IPS-15b (cell line): ENCODE results near the gene SCRT2.
"Not testable (repeated sequence)": the region's sequence is repeated elsewhere in the genome, so short reads cannot be mapped to it uniquely, and the experiment has no call there.

Experiments
- H3K27me3 ChIP-seq: one replicate; pipeline ENCODE4 v1.6.1; 2013; ENCODE audit warnings: low read length; ENCODE audit not compliant: control insufficient read depth, insufficient read depth
- H3K36me3 ChIP-seq: one replicate; pipeline ENCODE4 v1.6.1; 2013; ENCODE audit warnings: low read length; ENCODE audit not compliant: control insufficient read depth, insufficient read depth
- H3K4me1 ChIP-seq: one replicate; pipeline ENCODE4 v1.6.1; 2013; ENCODE audit warnings: mild to moderate bottlenecking, low read length; ENCODE audit not compliant: control insufficient read depth, insufficient read depth
- H3K4me3 ChIP-seq: one replicate; pipeline ENCODE4 v1.5.1; 2013; ENCODE audit warnings: low read depth, low read length
- H3K9ac ChIP-seq: one replicate; pipeline ENCODE4 v1.6.1; 2013; ENCODE audit warnings: low read depth, mild to moderate bottlenecking, low read length
- H3K9me3 ChIP-seq: one replicate; pipeline ENCODE4 v1.6.1; 2013; ENCODE audit warnings: mild to moderate bottlenecking, low read length; ENCODE audit not compliant: control insufficient read depth, insufficient read depth

SCRT2 gene

DNA sequence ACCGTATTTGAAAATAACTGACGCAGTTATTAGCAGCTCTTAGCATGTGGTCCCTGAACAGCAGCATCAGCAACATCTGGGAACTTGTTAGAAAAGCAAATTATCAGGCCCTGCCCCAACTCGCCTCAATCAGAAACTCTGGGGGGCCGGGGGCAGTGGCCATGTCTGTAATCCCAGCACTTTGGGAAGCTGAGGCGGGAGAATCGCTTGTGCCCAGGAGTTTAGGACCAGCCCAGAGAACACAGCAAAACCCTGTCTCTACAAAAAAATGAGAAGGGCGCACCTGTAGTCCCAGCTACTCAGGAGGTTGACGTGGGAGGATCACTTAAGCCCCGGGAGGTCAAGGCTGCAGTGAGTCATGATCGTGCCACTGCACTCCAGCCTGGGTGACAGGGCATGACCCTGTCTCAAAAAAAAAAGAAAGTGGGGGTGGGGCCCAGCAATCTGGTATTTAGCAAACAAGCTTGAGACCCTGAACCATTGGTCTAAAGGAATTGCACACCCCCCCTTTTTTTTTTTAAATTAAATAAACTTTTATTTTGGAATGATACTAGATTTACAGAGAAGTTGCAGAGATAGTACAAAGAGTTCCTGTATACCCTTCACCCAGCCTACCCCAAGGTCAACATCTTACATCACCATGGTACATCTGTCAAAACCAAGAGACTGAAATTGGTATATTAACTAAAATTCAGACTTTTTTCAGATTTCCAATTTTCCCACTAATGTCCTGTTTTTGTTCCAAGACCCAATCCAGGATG lies 29.3 kb downstream of the SCRT2 start:
- Histone ChIP-seq H3K9ac (no peak overlapping the region), H3K4me1 (peaks cover 6% of the 10 kb centered on the region), H3K27me3 (no peaks in the 10 kb centered on the region), H3K4me3 (no peak overlapping the region), H3K9me3 (no peaks in the 10 kb centered on the region), H3K36me3 (peaks cover 21% of the 10 kb centered on the region)

DNA sequence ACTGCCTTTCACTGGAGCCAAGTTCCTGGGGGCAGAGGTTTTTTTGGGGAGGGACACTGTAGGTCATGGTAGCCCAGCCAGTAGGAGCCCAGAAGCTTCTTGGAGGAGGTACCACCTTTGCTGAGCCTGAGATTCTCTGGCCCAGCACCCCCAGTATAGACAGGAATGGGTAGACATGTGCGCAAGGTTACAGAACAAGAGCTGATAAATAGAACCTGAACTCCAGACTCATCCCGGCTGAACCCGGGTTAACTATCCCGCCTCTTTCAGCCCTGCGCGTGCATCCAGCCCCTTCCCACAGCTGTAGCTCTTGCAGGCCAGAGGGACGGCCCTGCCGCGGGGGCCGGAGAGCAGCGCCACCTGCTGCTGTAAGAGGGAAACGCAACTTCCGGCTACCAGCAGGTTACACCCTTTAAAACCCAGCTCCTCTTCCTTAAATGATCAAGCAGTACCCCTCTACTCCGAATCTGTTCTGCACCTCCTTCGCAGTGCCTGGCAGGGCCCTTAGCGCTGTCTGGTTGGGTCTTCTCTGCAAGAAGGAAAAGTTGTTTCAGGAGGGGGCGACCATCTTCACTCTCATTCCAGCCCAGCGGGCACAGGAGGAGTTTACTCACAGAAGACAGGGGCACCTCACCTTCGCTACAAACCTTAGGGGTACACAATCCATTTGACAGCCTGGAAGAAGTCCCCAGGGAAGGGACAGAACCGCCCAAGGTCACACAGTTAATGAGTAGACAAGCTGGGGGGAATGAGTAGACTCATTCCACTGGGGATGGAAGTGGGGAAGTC lies 30.1 kb downstream of the SCRT2 start:
- Histone ChIP-seq H3K4me3 (no peak overlapping the region), H3K36me3 (peaks cover 19% of the 10 kb centered on the region), H3K9me3 (no peaks in the 10 kb centered on the region), H3K4me1 (peaks cover 6% of the 10 kb centered on the region), H3K9ac (no peak overlapping the region), H3K27me3 (no peaks in the 10 kb centered on the region)

DNA sequence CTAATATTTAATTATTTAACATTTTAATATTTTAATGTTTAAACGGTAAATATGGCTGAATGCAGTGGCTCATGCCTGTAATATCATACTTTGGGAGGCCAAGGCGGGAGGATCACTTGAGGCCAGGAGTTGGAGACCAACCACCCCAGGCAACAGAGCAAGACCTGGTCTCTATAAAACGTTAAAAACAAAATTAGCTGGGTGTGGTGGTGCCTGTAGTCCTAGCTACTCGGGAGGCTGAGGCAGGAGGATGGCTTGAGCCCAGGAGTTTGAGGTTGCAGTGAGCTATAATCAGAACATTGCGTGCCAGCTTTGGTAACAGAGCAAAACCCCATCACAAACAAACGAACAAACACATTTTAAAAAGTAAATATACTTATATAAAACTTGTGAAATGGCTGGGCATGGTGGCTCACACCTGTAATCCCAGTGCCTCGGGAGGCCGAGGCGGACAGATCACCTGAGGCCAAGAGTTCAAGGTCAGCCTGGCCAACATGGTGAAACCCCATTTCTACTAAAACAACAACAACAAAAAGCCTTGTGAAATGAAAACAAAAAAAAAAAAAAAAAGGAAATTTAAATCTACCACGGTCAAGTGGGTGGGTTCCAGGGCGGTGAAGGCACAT lies 30.8 kb downstream of the SCRT2 start:
- Histone ChIP-seq H3K36me3 (peaks cover 13% of the 10 kb centered on the region), H3K9ac (no peak overlapping the region), H3K4me1 (peaks cover 6% of the 10 kb centered on the region), H3K9me3 (no peaks in the 10 kb centered on the region), H3K4me3 (no peak overlapping the region), H3K27me3 (no peaks in the 10 kb centered on the region)

- Histone ChIP-seq H3K4me1 (peaks cover 6% of the 10 kb centered on the region), H3K27me3 (no peaks in the 10 kb centered on the region), H3K36me3 (peaks cover 3% of the 10 kb centered on the region), H3K4me3 (peak overlapping the region; percentile 22), H3K9ac (no peak overlapping the region), H3K9me3 (no peaks in the 10 kb centered on the region)
Measured at GRCh38 chr20:642398-643174, 33.0 kb downstream of the SCRT2 start.

DNA sequence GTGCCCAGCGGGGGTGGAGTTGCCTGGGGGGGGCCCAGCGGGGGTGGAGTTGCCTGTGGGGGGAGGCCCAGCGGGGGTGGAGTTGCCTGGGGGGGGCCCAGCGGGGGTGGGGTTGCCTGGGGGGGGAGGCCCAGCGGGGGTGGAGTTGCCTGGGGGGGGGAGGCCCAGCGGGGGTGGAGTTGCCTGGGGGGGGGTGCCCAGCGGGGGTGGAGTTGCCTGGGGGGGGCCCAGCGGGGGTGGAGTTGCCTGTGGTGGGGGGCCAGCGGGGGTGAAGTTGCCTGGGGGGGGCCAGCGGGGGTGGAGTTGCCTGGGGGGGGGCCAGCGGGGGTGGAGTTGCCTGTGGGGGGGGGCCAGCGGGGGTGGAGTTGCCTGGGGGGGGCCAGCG lies 33.6 kb downstream of the SCRT2 start:
- not testable (repeated sequence) for H3K36me3 ChIP-seq, H3K4me1 ChIP-seq, H3K9ac ChIP-seq, H3K27me3 ChIP-seq, H3K4me3 ChIP-seq, H3K9me3 ChIP-seq

DNA sequence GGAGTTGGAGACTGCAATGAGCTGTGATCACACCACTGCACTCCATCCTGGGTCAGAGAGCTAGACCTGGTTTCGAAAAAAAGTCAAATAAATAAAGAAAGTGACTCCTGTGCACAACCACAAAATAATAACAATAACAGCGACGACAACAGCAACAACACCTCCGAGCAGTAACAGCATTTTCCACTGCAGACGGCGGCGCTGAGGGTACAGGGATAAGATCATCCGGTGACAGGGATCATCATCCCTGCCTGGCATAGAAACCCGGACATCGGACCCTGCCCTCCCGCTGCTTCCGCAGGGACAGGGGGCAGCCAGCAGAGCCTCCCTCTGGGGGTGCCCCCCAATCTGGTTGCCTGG lies 34.1 kb downstream of the SCRT2 start:
- Histone ChIP-seq H3K9me3 (no peaks in the 10 kb centered on the region), H3K9ac (no peak overlapping the region), H3K4me3 (no peak overlapping the region), H3K4me1 (peaks cover 6% of the 10 kb centered on the region), H3K27me3 (no peaks in the 10 kb centered on the region), H3K36me3 (no peaks in the 10 kb centered on the region)

DNA sequence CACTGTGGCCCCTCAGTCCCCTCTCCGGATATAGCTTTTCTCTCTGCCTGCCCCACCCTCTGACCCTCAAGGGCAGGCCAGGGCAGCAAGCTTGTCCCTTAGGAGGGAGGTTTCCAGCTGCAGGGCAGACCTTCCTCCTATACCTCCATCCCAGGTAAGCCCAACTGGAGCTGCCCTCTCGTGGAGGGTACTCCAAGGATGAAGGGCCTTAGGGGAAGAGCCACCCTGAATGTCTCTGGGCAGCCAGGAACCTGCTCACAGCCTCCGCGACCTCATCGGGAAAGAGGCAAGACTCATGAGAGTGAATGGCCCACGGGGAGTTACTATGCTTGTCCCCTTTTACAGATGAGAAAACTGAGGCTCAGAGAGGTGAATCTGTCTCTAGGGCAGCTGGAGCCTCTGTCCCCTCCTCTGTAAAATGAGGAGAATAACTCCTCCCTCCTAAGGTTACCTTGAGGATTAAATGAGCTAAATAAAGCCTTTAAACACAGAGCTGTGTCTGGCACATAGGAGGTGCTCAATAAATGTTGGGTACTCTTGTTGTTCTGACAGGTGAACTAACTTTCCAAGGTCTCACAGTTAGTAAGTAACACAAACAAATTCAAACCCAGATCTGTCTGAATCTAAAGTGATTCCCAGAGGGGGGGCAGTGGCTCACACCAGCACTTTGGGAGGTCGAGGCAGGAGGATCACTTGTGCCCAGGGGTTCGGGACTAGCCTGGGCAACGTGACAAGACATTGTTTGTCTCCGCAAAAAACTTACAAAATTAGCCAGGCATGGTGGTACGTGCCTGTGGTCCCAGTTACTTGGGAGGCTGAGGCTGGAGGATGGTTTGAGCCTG lies 34.7 kb downstream of the SCRT2 start:
- Histone ChIP-seq H3K4me1 (peaks cover 5% of the 10 kb centered on the region), H3K9ac (no peak overlapping the region), H3K4me3 (no peak overlapping the region), H3K27me3 (no peaks in the 10 kb centered on the region), H3K36me3 (no peaks in the 10 kb centered on the region), H3K9me3 (no peaks in the 10 kb centered on the region)

- Histone ChIP-seq H3K9ac (no peak overlapping the region), H3K27me3 (no peaks in the 10 kb centered on the region), H3K36me3 (no peaks in the 10 kb centered on the region), H3K4me1 (peaks cover 2% of the 10 kb centered on the region), H3K4me3 (no peak overlapping the region), H3K9me3 (no peaks in the 10 kb centered on the region)
Measured at GRCh38 chr20:638579-638978, 37.0 kb downstream of the SCRT2 start.

DNA sequence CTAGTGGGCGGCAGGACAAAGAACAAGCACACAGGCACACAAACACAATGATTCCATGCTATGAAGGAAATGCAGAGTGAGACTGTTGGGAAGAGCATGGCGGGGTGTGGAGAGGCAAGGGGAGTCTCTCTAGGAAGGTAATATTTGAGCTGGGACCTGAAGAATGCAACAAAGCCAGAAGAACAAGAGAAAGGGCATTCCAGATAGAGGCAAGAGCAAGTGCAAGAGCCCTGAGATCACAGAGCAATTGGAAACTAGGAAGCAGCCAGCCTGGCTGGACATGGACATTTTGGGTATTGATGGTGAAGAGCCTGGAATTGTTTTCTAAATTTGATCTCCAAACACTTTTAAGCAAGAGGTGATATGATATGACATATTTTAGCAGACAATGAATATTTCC lies 38.0 kb downstream of the SCRT2 start:
- H3K4me3 ChIP-seq, result no peak overlapping the region
- H3K27me3 ChIP-seq, result no peaks in the 10 kb centered on the region
- no peak overlapping the region for H3K9ac ChIP-seq
- H3K4me1 ChIP-seq, result no peaks in the 10 kb centered on the region
- H3K9me3 ChIP-seq, result no peaks in the 10 kb centered on the region
- H3K36me3 ChIP-seq, result no peaks in the 10 kb centered on the region

- H3K9ac ChIP-seq, result no peak overlapping the region
- H3K27me3 ChIP-seq, result no peaks in the 10 kb centered on the region
- H3K4me3 ChIP-seq, result no peak overlapping the region
- H3K9me3 ChIP-seq, result no peaks in the 10 kb centered on the region
- H3K4me1 ChIP-seq, result no peaks in the 10 kb centered on the region
- H3K36me3 ChIP-seq, result no peaks in the 10 kb centered on the region
Measured at GRCh38 chr20:635893-636338, 39.7 kb downstream of the SCRT2 start.
